ENCODE measurements around the gene IDNK. TPM values are rescaled to one million over a fixed set of nuclear protein-coding genes. Genes with fewer than 3 reads are reported as not detected.

The IDNK gene
- total and polyA plus RNA-seq, 2 of the 8 experiments (the other 6 are each of a cell fraction or from before 2014, with no cell fraction given), result 0.29 to 0.48 TPM

- TF ChIP-seq KDM5A (IDR thresholded peaks at IDR 0.05; ENCODE audit: low read length), result no peak
- no peak for TF ChIP-seq GABPA (IDR thresholded peaks at IDR 0.05; ENCODE audit: borderline replicate concordance, insufficient read depth, low read length)
- TF ChIP-seq RBBP5 (IDR thresholded peaks at IDR 0.05; ENCODE audit: borderline replicate concordance, low read depth, low read length), result peak; percentile 98
These were observed at the start of gene IDNK (continued) for GRCh38 chr9:83622939-83623678.

All from H1 (cell line).